K562 (cell line): ENCODE data around the gene POU4F1. TPM values are rescaled to one million over a fixed set of nuclear protein-coding genes. Genes with fewer than 3 reads are reported as not detected.

ENCODE experiments used
- C11orf30 ChIP-seq: fragments of 450-650 bp; IDR thresholded peaks from 2 replicates; pipeline ENCODE4 v1.6.1; 2016; ENCODE audit warnings: low read depth, mild to moderate bottlenecking
- E2F4 ChIP-seq: sonication (generic); formaldehyde crosslinking; IDR thresholded peaks from 2 replicates; pipeline ENCODE4 v1.8.0; 2022; ENCODE audit warnings: mild to moderate bottlenecking, low read depth, missing genetic modification reagents
- HEY1 ChIP-seq: fragments of 250-450 bp; sonication (Bioruptor Pico); IDR thresholded peaks from 2 replicates; pipeline ENCODE4 v1.5.0; 2020; ENCODE audit warnings: mild to moderate bottlenecking, moderate library complexity, borderline replicate concordance
- MYC ChIP-seq, 2 experiments: fragments of 250-450 bp in 1 of 2; sonication (Bioruptor Pico) in 1 of 2; IDR thresholded peaks; 2 replicates each; pipeline versions ENCODE4 v1.5.1 to v1.6.1; 2012 to 2021; ENCODE audit warnings: low read depth in 2 of 2, borderline replicate concordance in 1 of 2, improper control_type of control experiment in 1 of 2, low read length in 1 of 2, mild to moderate bottlenecking in 1 of 2, moderate library complexity in 1 of 2
- PHF8 ChIP-seq: fragments of 200-600 bp; sonication (generic); IDR thresholded peaks from 2 replicates; pipeline ENCODE4 v1.6.1; 2012; ENCODE audit warnings: mixed run types, mild to moderate bottlenecking, inconsistent platforms, low read length, moderate library complexity, borderline replicate concordance
- TAF1 ChIP-seq: IDR thresholded peaks from 2 replicates; pipeline ENCODE4 v1.6.1; 2011; ENCODE audit warnings: mild to moderate bottlenecking, low read length, moderate library complexity; ENCODE audit not compliant: insufficient read depth, control insufficient read depth, severe bottlenecking; ENCODE audit errors: extremely low read depth
- TFAM ChIP-seq: fragments of 250-450 bp; sonication (Bioruptor Pico); conservative IDR thresholded peaks from 2 replicates; pipeline ENCODE4 v1.5.0; 2021; ENCODE audit warnings: mild to moderate bottlenecking, moderate library complexity
- ZBTB1 ChIP-seq: sonication (generic); formaldehyde crosslinking; IDR thresholded peaks from 2 replicates; pipeline ENCODE4 v1.8.1; 2023; ENCODE audit warnings: missing genetic modification reagents, low read depth, mild to moderate bottlenecking, borderline replicate concordance
- ZBTB49 ChIP-seq: sonication (generic); formaldehyde crosslinking; IDR thresholded peaks from 2 replicates; pipeline ENCODE4 v1.8.0; 2022; ENCODE audit warnings: missing genetic modification reagents, mild to moderate bottlenecking, borderline replicate concordance
- ZFP1 ChIP-seq: fragments of 450-650 bp; formaldehyde crosslinking; IDR thresholded peaks from 2 replicates; pipeline ENCODE4 v1.4.0; 2020; ENCODE audit warnings: mild to moderate bottlenecking, mixed read lengths
- ZNF445 ChIP-seq: fragments of 250-450 bp; sonication (Bioruptor Pico); IDR thresholded peaks from 2 replicates; pipeline ENCODE4 v1.4.0; 2020; ENCODE audit warnings: low read depth, mild to moderate bottlenecking, moderate library complexity
- polyA plus RNA-seq, 8 experiments: library from polyadenylated mRNA; depleted of rRNA in 4 of 8; stranded (reverse) in 5 of 8; unstranded in 3 of 8; fragments of >200 nt; fragmentation: Nextera tagmentation in 2 of 8; fragmentation: Illumina TruSeq in 1 of 8; extraction: Ambion mirVana in 2 of 8; extraction: Trizol in 1 of 8; gene quantifications; 2 replicates each; pipeline versions ENCODE4 v1.2.1 to v1.2.3, GENCODE V29; 2011 to 2014; ENCODE audit warnings: inconsistent platforms in 1 of 8, missing spikeins in 1 of 8
- total RNA-seq, 7 experiments: library from RNA; depleted of rRNA in 6 of 7; stranded (reverse); fragments of >200 nt in 6 of 7; fragmentation: Illumina TruSeq in 2 of 7; extraction: Trizol in 2 of 7; gene quantifications; 2 replicates each; pipeline versions ENCODE4 v1.2.1 to v1.2.3, GENCODE V29; 2011 to 2021; ENCODE audit warnings: low replicate concordance in 1 of 7
- TF ChIP-seq, protein P1 (sequence below): sonication (generic); formaldehyde crosslinking; IDR thresholded peaks from 2 replicates; pipeline ENCODE4 v1.8.0; 2022; ENCODE audit warnings: mild to moderate bottlenecking, missing genetic modification reagents
- TF ChIP-seq, protein P2 (sequence below): sonication (generic); formaldehyde crosslinking; IDR thresholded peaks from 2 replicates; pipeline ENCODE4 v1.9.0; 2022; ENCODE audit warnings: mild to moderate bottlenecking, missing genetic modification reagents
- TF ChIP-seq, protein P3 (sequence below): IDR thresholded peaks from 2 replicates; pipeline ENCODE4 v1.6.1; 2016; ENCODE audit warnings: missing genetic modification characterization, missing compliant biosample characterization

The POU4F1 gene
- total and polyA plus RNA-seq, 9 of the 15 experiments (the other 6 are each of a cell fraction or from before 2014, with no cell fraction given): 0.61 to 2.8 (median 1.5) TPM

DNA sequence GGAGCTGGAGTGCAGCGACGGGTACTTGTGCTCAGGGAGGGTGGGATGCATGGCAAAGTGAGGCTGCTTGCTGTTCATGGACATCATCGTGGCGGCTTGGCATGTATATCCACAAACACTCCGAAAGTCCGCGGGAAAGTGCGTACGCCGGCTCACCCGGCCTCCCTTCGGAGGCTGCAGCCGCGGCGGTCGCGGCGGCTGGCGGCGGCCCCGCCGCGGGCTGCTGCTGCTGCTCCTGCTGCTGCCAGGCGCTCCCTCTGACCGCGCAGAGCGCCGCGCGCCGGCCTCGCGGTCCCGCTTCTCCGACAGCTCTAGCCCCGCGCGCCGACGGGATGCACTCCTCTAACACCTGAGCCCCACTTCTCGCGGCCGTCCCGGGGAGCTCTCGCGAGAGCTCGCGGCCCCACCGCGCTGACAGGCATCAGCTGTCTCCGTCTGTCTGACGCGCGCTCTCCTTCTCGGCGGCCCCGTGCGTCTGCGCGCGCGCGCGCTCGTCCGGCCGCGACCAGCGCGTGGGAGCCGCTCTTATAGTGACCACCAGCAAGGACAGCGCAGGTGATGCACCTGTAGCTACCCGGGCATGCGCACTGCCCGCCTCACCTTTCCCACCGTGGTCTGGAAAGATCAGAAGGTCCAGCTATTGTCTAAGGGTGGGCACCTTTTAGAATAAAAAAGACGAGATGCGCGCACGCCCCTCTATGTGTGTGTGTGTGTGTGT is at the start of gene POU4F1 (continued):
- TF ChIP-seq HEY1: no peak
- TF ChIP-seq ZBTB49: no peak
- no peak for TF ChIP-seq E2F4
- TF ChIP-seq, protein P1, sequence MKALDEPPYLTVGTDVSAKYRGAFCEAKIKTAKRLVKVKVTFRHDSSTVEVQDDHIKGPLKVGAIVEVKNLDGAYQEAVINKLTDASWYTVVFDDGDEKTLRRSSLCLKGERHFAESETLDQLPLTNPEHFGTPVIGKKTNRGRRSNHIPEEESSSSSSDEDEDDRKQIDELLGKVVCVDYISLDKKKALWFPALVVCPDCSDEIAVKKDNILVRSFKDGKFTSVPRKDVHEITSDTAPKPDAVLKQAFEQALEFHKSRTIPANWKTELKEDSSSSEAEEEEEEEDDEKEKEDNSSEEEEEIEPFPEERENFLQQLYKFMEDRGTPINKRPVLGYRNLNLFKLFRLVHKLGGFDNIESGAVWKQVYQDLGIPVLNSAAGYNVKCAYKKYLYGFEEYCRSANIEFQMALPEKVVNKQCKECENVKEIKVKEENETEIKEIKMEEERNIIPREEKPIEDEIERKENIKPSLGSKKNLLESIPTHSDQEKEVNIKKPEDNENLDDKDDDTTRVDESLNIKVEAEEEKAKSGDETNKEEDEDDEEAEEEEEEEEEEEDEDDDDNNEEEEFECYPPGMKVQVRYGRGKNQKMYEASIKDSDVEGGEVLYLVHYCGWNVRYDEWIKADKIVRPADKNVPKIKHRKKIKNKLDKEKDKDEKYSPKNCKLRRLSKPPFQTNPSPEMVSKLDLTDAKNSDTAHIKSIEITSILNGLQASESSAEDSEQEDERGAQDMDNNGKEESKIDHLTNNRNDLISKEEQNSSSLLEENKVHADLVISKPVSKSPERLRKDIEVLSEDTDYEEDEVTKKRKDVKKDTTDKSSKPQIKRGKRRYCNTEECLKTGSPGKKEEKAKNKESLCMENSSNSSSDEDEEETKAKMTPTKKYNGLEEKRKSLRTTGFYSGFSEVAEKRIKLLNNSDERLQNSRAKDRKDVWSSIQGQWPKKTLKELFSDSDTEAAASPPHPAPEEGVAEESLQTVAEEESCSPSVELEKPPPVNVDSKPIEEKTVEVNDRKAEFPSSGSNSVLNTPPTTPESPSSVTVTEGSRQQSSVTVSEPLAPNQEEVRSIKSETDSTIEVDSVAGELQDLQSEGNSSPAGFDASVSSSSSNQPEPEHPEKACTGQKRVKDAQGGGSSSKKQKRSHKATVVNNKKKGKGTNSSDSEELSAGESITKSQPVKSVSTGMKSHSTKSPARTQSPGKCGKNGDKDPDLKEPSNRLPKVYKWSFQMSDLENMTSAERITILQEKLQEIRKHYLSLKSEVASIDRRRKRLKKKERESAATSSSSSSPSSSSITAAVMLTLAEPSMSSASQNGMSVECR: peak; percentile 57; the same call in 1 of the 2 replicates
- TF ChIP-seq ZBTB1 (CRISPR knock-in tag): no peak
- TF ChIP-seq ZFP1 (CRISPR knock-in tag): no peak
- TF ChIP-seq ZNF445: no peak
- TF ChIP-seq TFAM (CRISPR knock-in tag): no peak
- TF ChIP-seq, protein P2, sequence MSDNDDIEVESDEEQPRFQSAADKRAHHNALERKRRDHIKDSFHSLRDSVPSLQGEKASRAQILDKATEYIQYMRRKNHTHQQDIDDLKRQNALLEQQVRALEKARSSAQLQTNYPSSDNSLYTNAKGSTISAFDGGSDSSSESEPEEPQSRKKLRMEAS: peak; percentile 47; the same call in 1 of the 2 replicates
- no peak for TF ChIP-seq MYC (IDR thresholded peaks at IDR 0.05; ENCODE audit: low read depth, low read length)
- no peak for TF ChIP-seq MYC (CRISPR knock-in tag; IDR thresholded peaks at IDR 0.05; ENCODE audit: borderline replicate concordance, low read depth)
- no peak for TF ChIP-seq C11orf30
- TF ChIP-seq TAF1: peak; percentile 17
- TF ChIP-seq, protein P3, sequence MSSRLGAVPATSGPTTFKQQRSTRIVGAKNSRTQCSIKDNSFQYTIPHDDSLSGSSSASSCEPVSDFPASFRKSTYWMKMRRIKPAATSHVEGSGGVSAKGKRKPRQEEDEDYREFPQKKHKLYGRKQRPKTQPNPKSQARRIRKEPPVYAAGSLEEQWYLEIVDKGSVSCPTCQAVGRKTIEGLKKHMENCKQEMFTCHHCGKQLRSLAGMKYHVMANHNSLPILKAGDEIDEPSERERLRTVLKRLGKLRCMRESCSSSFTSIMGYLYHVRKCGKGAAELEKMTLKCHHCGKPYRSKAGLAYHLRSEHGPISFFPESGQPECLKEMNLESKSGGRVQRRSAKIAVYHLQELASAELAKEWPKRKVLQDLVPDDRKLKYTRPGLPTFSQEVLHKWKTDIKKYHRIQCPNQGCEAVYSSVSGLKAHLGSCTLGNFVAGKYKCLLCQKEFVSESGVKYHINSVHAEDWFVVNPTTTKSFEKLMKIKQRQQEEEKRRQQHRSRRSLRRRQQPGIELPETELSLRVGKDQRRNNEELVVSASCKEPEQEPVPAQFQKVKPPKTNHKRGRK (tag): no peak
- peak; percentile 51; the same call in 1 of the 2 replicates for TF ChIP-seq PHF8
